ENCODE measurements around the gene IFNW1.
"Not testable (repeated sequence)": the region's sequence is repeated elsewhere in the genome, so short reads cannot be mapped to it uniquely, and the experiment has no call there.

The IFNW1 gene

GRCh38 chr9:21141427-21141882 lies at the start of gene IFNW1:
Gene IFNW1, minus strand, starts transcription at chr9:21141832. Its CDS starts 262 bp downstream, at chr9:21141570.
- no peak for DNase-seq (ENCODE audit: low read depth)

DNA sequence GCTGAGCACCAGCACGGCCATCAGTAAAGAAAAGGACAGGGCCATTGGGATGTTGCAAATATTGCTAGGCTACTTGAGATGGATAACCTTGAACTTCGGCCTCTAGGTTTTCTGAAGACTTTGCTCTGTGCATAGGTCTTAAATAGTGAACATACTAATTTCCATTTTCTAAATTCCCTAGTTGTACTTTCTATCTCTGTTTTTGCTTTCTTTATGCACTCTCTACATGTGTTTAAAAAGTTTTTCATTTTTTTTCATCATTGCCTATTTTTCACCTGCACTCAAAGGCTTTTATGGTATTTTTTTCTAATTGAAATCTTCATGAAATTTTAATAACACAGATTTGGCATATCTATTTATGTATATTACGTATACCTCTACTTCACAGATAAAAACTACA lies 45.9 kb upstream of the IFNW1 start, which contains the start of gene IFNA4:
TSS of gene IFNA4 (minus strand) at position 101 of the 400 bp plus-strand sequence. CDS start at position 45, 56 bp downstream.
- not testable (repeated sequence) for DNase-seq (ENCODE audit: low read depth)

GRCh38 chr9:21182810-21183736 lies 41.4 kb upstream of the IFNW1 start:
- peak; percentile 3 for DNase-seq (ENCODE audit: low read depth)

DNA sequence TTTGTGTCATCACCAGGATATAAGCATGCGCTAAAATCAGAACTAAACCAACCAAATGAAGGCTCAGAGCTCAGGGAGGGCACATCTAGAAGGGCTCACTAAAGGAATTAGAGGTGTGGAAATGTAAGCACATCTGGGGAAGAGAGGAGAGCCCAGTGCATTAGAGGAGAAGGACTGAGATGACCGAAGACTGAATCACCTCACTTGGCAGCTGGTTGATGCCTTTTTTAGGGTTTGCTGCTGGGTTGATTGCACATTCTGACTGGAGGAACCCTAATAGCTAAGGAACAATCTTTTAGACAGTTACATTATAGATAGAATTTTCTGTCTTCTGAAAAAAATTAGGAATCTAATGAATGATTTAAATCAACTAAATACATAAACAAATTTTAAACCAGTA lies 33.0 kb upstream of the IFNW1 start:
- no peak for DNase-seq (ENCODE audit: low read depth)

GRCh38 chr9:21172156-21172555 lies 30.5 kb upstream of the IFNW1 start:
- DNase-seq (ENCODE audit: low read depth) = no peak

DNA sequence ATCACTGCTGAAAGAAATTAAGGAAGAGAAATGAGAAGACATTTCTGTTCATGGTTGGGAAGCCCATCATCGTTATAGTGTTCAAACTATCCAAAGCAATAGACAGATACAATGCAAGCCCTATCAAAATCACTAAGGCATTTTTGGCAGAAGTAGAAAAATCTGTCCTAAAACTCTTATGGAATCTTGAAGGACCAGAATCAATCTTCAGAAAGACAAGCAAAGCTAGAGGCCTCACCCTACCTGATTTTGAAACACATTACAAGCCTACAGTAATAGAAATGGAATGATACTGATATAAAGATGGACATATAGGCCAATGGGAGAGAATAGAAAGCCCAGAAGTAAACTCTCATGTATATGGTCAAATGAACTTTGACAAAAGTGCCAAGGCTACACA lies 29.7 kb upstream of the IFNW1 start:
- no peak for DNase-seq (ENCODE audit: low read depth)

DNA sequence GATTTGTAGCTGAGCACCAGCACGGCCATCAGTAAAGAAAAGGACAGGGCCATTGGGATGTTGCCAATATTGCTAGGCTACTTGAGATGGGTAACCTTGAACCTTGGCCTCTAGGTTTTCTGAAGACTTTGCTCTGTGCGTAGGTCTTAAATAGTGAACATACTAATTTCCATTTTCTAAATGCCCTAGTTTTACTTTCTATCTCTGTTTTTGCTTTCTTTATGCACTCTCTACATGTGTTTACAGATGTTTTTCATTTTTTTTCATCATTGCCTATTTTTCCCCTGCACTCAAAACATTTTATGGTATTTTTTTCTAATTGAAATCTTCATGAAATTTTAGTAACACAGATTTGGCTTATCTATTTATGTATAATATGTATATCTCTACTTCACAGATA lies 24.9 kb upstream of the IFNW1 start, which contains the start of gene IFNA21:
TSS of gene IFNA21 (minus strand) at position 101 of the 400 bp plus-strand sequence. CDS start at position 53, 48 bp downstream.
- DNase-seq (ENCODE audit: low read depth) = not testable (repeated sequence)

- no peak for DNase-seq (ENCODE audit: low read depth)
Observed at GRCh38 chr9:21165516-21165915, 23.9 kb upstream of the IFNW1 start.

- no peak for DNase-seq (ENCODE audit: low read depth)
Observed at GRCh38 chr9:21160178-21160577, 18.5 kb upstream of the IFNW1 start.

GRCh38 chr9:21155501-21155900 lies 13.9 kb upstream of the IFNW1 start:
- DNase-seq (ENCODE audit: low read depth) = peak; percentile 20

DNA sequence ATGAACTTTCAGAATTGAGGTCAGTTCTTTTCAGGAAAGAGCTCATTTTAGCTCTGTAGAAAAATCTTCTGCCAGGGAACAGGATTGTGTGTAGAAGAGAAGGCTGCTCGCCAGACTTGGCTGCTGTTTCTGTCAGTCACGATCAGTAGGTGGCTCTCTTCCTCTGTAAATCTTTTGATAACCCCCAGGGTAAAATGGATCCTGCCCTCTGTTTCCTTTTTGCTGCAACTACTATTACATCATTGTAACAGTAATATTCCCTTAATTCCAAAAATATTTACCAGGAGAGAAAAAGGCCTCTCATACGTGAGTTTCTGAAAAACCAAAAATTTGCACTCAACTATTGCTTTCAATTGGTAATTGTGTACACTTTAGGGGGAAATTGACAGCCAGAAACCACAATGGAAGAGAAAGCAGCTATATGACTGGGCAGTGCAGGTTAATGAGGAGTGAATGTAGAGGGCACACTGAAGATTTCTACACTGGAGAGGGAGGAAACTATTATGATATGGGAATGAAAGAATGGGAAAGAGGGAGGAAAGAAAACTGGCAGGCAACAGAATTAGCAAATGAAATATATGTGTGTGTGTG lies 12.5 kb upstream of the IFNW1 start:
- peak; percentile 45 for DNase-seq (ENCODE audit: low read depth)

DNA sequence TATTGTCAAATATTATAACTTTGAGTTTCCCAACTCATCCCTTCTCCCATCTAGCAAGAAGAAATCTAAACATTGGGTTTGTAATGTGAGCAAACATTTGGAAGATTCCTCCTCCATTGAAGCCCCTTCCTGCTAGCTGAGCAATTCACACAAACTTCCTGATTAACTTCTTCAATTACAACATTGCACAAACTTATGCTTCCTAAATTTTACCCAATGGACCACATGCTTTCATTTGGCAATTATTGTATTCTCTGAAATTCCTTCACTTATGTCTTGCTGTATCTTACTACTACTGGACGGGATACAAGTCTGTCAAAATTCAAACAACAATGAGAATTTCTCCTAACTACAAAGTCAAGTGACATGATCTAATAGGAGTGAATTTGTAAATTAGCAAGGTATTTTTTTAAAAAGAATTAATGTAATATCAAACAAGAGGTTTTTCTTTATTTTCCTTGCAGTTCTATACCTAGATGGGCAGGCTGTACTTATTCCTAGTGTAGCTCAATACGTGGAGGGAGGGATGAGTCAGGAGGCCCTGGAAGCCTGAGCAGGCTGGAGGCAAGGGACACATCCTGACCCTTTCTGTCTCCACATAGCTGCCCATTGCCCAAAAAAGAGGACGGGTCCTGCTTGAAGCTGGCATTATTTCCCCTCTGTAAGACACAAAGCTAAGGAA lies 11.8 kb upstream of the IFNW1 start:
- DNase-seq (ENCODE audit: low read depth) = peak; percentile 24

DNA sequence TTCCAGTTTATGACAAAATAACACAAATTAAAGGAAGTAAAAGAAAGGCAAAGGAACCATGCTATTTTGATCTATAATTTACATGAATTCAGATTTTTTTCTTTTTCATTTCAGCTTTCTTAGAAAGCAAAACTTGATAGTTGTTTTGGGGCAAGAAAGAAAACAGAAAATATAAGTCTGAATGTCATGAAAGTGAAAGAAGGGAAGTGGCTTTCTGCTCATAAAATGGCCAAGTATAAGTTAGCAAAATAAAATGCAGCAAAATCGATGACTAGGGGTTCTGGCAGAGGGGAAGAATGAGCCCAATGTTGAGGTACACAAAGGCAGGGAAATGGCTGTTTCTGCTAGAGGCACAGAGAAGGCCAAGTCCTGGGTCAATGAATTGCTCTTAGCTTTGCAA lies 3.0 kb upstream of the IFNW1 start:
- no peak for DNase-seq (ENCODE audit: low read depth)

DNA sequence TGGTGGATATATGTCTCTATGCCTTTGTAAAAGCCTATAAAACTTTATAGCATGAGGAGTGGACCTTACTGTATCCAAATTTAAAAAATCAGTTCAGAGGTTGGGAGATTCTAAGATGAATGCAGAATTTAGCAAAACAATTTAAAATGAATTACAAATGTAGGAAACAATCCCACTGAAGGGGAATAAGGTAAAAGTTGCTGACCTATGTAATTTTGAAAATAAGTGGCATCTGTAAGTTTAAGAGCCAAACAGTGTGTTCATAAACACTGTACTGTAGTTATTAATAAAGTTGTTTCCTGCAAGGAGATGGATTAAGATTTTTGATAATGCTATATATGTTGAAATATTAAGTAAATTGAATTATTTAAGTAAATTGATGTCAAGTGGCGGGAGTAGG lies 4.6 kb downstream of the IFNW1 start:
- DNase-seq (ENCODE audit: low read depth) = no peak

GRCh38 chr9:21135736-21136135 lies 5.9 kb downstream of the IFNW1 start:
- DNase-seq (ENCODE audit: low read depth) = no peak

DNA sequence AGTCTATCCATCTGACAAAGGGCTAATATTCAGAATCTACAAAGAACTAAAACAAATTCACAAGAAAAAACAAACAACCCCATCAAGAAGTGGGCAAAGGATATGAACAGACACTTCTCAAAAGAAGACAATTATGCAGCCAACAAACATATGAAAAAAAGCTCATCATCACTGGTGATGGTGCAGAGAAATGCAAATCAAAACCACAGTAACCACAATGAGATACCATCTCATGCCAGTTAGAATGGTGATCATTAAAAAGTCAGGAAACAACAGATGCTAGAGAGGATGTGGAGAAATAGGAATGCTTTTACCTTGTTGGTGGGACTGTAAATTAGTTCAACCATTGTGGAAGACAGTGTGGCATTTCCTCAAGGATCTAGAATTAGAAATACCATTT lies 13.4 kb downstream of the IFNW1 start:
- DNase-seq (ENCODE audit: low read depth) = not testable (repeated sequence)

GRCh38 chr9:21121595-21122251 lies 19.9 kb downstream of the IFNW1 start:
- no peak for DNase-seq (ENCODE audit: low read depth)

GRCh38 chr9:21121079-21121478 lies 20.6 kb downstream of the IFNW1 start:
- DNase-seq (ENCODE audit: low read depth) = no peak

- DNase-seq (ENCODE audit: low read depth) = no peak
Observed at GRCh38 chr9:21119093-21119770, 22.4 kb downstream of the IFNW1 start.

DNA sequence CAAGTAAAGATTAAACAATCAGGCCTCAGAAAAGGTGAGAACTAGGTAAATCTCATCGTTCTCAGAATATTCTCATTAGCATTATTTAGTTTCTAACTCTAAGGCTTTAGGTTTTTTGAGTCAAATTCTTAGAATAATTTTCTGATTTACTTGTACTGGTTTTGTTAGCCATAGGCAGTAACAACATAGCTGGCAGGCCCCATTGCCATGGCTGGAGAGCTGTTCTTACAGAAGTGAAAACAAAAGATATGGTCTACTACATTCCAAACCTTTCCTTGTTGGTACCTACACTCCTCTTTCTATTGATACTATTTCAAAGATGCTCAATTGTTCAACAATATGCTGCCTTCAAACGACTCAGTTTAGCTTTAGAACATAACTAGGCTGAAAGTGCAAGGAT lies 27.3 kb downstream of the IFNW1 start:
- no peak for DNase-seq (ENCODE audit: low read depth)
